K562 (cell line): Measurements from ENCODE around the gene ZBTB33. TPM values are rescaled to one million over a fixed set of nuclear protein-coding genes. Genes with fewer than 3 reads are reported as not detected.

Experiments
- ATAC-seq: fragments of 200-7000 bp; cut with Tn5 transposase; 3 replicates; pipeline ENCODE4 v1.9.1; 2020; ENCODE audit warnings: moderate library complexity
- BruUV-seq: library from RNA; stranded (reverse); fragments of 400-500 nt; replicated peaks from 2 replicates; lab custom pipeline; 2021; lab: Mats Ljungman, UMichigan
- CTCF ChIA-PET: fragments of 300-600 bp; formaldehyde crosslinking; extraction: SDS; loops from one replicate; lab custom pipeline; 2021; ENCODE audit warnings: low intra/inter-chr PET ratio; lab: Yijun Ruan, JAX
- POLR2A ChIA-PET: fragments of 300-600, 350-650 bp; sonication (Branson Sonifier 250); formaldehyde crosslinking; extraction: SDS; loops from one replicate; lab custom pipeline; 2021; ENCODE audit warnings: antibody characterized with exemption, inconsistent platforms; lab: Yijun Ruan, JAX
- DNase-seq, 4 experiments: peaks; one replicate each; pipeline versions ENCODE4 v3.0.0 to v3.0.0-alpha.2; 2011 to 2018; ENCODE audit warnings: low spot score in 3 of 4, mixed read lengths in 3 of 4; ENCODE audit errors: extremely low read depth in 1 of 4
- FAIRE-seq: peaks from 2 replicates; lab custom pipeline; 2011; peaks lifted over from hg19 to GRCh38; lab: Jason Lieb, UNC
- H2AFZ ChIP-seq: 2 replicates; pipeline ENCODE4 v1.6.0; 2011; ENCODE audit warnings: low read depth, low read length, control low read depth, inconsistent platforms
- H3K27ac ChIP-seq: fragments of 200-600 bp; 3 replicates; pipeline ENCODE4 v1.8.0; 2011; ENCODE audit warnings: low read depth, mild to moderate bottlenecking, control low read depth, inconsistent platforms, low read length, moderate library complexity, mixed read lengths; ENCODE audit errors: extremely low read depth
- H3K27me3 ChIP-seq, 2 experiments: fragments of 300-600 bp in 1 of 2; 2 replicates in 1 of 2; 3 replicates in 1 of 2; pipeline versions ENCODE4 v1.6.0 to v1.8.0; 2011; ENCODE audit warnings: inconsistent platforms in 2 of 2, low read length in 2 of 2, mild to moderate bottlenecking in 1 of 2, mixed read lengths in 1 of 2, moderate library complexity in 1 of 2; ENCODE audit not compliant: control insufficient read depth in 2 of 2, insufficient read depth in 2 of 2
- H3K36me3 ChIP-seq: fragments of 300-600 bp; 3 replicates; pipeline ENCODE4 v1.8.0; 2011; ENCODE audit warnings: mild to moderate bottlenecking, low read length, inconsistent platforms; ENCODE audit not compliant: control insufficient read depth, insufficient read depth
- H3K4me1 ChIP-seq, 2 experiments: fragments of 200-600 bp in 1 of 2; replicated peaks in 1 of 2; 2 replicates in 1 of 2; 3 replicates in 1 of 2; pipeline versions ENCODE4 v1.5.1 to v1.8.0; 2011; ENCODE audit warnings: inconsistent platforms in 2 of 2, low read length in 2 of 2, mild to moderate bottlenecking in 1 of 2, mixed read lengths in 1 of 2, moderate library complexity in 1 of 2; ENCODE audit not compliant: control insufficient read depth in 2 of 2, insufficient read depth in 2 of 2
- H3K4me2 ChIP-seq: 2 replicates; pipeline ENCODE4 v1.6.1; 2011; ENCODE audit warnings: low read length, control low read depth, inconsistent platforms, mixed read lengths; ENCODE audit not compliant: insufficient read depth
- H3K4me3 ChIP-seq: fragments of 200-600 bp; sonication (generic), shearing (Covaris generic); 2 replicates; pipeline ENCODE4 v1.5.1; 2016; ENCODE audit warnings: control low read depth, inconsistent platforms
- H3K79me2 ChIP-seq: fragments of 200-600 bp; 3 replicates; pipeline ENCODE4 v1.8.0; 2011; ENCODE audit warnings: low read length, inconsistent platforms; ENCODE audit not compliant: control insufficient read depth, insufficient read depth
- H3K9ac ChIP-seq, 2 experiments: 2 replicates each; pipeline versions ENCODE4 v1.6.0 to v1.6.1; 2011; ENCODE audit warnings: low read depth in 2 of 2, low read length in 2 of 2, control low read depth in 1 of 2, inconsistent platforms in 1 of 2, mild to moderate bottlenecking in 1 of 2, mixed read lengths in 1 of 2; ENCODE audit not compliant: insufficient read depth in 1 of 2
- H3K9me1 ChIP-seq: one replicate; pipeline ENCODE4 v1.6.0; 2011; ENCODE audit warnings: inconsistent platforms, mild to moderate bottlenecking, low read length, moderate library complexity; ENCODE audit not compliant: control insufficient read depth, insufficient read depth
- H3K9me3 ChIP-seq: replicated peaks from 2 replicates; pipeline ENCODE4 v1.5.1; 2011; ENCODE audit warnings: low read depth, low read length, inconsistent platforms; ENCODE audit not compliant: control insufficient read depth, insufficient read depth
- H4K20me1 ChIP-seq: replicated peaks from 2 replicates; pipeline ENCODE4 v1.6.1; 2011; ENCODE audit warnings: low read length, inconsistent platforms, mixed read lengths; ENCODE audit not compliant: control insufficient read depth, insufficient read depth
- CEBPB ChIP-seq: fragments of 450-650 bp; IDR thresholded peaks from 2 replicates; pipeline ENCODE4 v1.6.1; 2016; ENCODE audit warnings: missing genetic modification characterization, missing compliant biosample characterization
- FUS ChIP-seq: fragments of 200-400 bp; formaldehyde crosslinking; optimal IDR thresholded peaks from 2 replicates; pipeline ENCODE3; 2017; ENCODE audit warnings: low read depth, low read length
- HCFC1 ChIP-seq: IDR thresholded peaks from 2 replicates; pipeline ENCODE4 v1.6.1; 2012; ENCODE audit warnings: low read depth, low read length, improper control_type of control experiment
- IFI16 ChIP-seq: fragments of 250-450 bp; sonication (Bioruptor Pico); IDR thresholded peaks from 2 replicates; pipeline ENCODE4 v2.1.2; 2022; ENCODE audit warnings: mild to moderate bottlenecking, inconsistent platforms
- KAT2B ChIP-seq: IDR thresholded peaks from one replicate; pipeline ENCODE4 v1.6.1; 2012; ENCODE audit warnings: low read depth, mild to moderate bottlenecking, control low read depth, inconsistent platforms, low read length, moderate library complexity
- MECOM ChIP-seq: fragments of 250-450 bp; sonication (Bioruptor Pico); IDR thresholded peaks from 2 replicates; pipeline ENCODE4 v1.8.0; 2022; ENCODE audit warnings: inconsistent platforms
- NR0B1 ChIP-seq: fragments of 450-650 bp; IDR thresholded peaks from one replicate; pipeline ENCODE4 v1.6.1; 2018; ENCODE audit warnings: mild to moderate bottlenecking, moderate library complexity; ENCODE audit not compliant: partially characterized antibody
- WGBS: fragments of 100-300 bp; shearing (Covaris generic); methylation state at CpG from one replicate; pipeline ENCODE4 v1.1.6; 2016; ENCODE audit warnings: low coverage, mixed read lengths; ENCODE audit not compliant: insufficient coverage; ENCODE audit errors: missing lambda C conversion rate; 5-methylcytosine and 5-hydroxymethylcytosine counted together
- in situ Hi-C: fragments of 300-500 bp; cut with MboI; formaldehyde crosslinking; loops from 4 replicates; pipeline ENCODE4 v1.15.0; 2018; ENCODE audit warnings: inconsistent platforms, mixed read lengths
- intact Hi-C: fragments of 100-400 bp; cut with micrococcal nuclease; formaldehyde crosslinking; loops from 2 replicates; pipeline ENCODE4 v1.14.2; 2022
- polyA plus RNA-seq, 8 experiments: library from polyadenylated mRNA; depleted of rRNA in 4 of 8; stranded (reverse) in 5 of 8; unstranded in 3 of 8; fragments of >200 nt; fragmentation: Nextera tagmentation in 2 of 8; fragmentation: Illumina TruSeq in 1 of 8; extraction: Ambion mirVana in 2 of 8; extraction: Trizol in 1 of 8; gene quantifications; 2 replicates each; pipeline versions ENCODE4 v1.2.1 to v1.2.3, GENCODE V29; 2011 to 2014; ENCODE audit warnings: inconsistent platforms in 1 of 8, missing spikeins in 1 of 8
- total RNA-seq, 7 experiments: library from RNA; depleted of rRNA in 6 of 7; stranded (reverse); fragments of >200 nt in 6 of 7; fragmentation: Illumina TruSeq in 2 of 7; extraction: Trizol in 2 of 7; gene quantifications; 2 replicates each; pipeline versions ENCODE4 v1.2.1 to v1.2.3, GENCODE V29; 2011 to 2021; ENCODE audit warnings: low replicate concordance in 1 of 7
- TF ChIP-seq, protein P1 (sequence below): sonication (generic); formaldehyde crosslinking; IDR thresholded peaks from 2 replicates; pipeline ENCODE4 v1.8.1; 2023; ENCODE audit warnings: mild to moderate bottlenecking, missing genetic modification reagents
- TF ChIP-seq, protein P2 (sequence below): sonication (generic); formaldehyde crosslinking; IDR thresholded peaks from 2 replicates; pipeline ENCODE4 v1.8.0; 2023; ENCODE audit warnings: missing genetic modification reagents, mild to moderate bottlenecking, borderline replicate concordance
- TF ChIP-seq, protein P3 (sequence below): sonication (generic); formaldehyde crosslinking; IDR thresholded peaks from 2 replicates; pipeline ENCODE4 v1.8.0; 2023; ENCODE audit warnings: mild to moderate bottlenecking, missing genetic modification reagents

ZBTB33 gene
- total and polyA plus RNA-seq, 9 of the 15 experiments (the other 6 are each of a cell fraction or from before 2014, with no cell fraction given): 5.6 to 29.8 (median 15.6) TPM

- FAIRE-seq: no peak
- no TSS peak for BruUV-seq
- Histone ChIP-seq H3K4me3 (no peak overlapping the region), H3K9me3 (no peaks in the 10 kb centered on the region), H3K4me2 (no peak overlapping the region), H3K27ac (no peak overlapping the region), H2AFZ (no peak overlapping the region), H3K27me3 (no peaks in the 10 kb centered on the region), H3K36me3 (no peaks in the 10 kb centered on the region), H3K9me1 (no peaks in the 10 kb centered on the region), H3K4me1 (peaks cover 9 to 10% of the 10 kb centered on the region in 2 experiments; a peak in 4 of 5 replicates), H3K9ac (no peak overlapping the region), H3K79me2 (no peaks in the 10 kb centered on the region), H4K20me1 (no peaks in the 10 kb centered on the region)
- no peak for DNase-seq
- ChIA-PET POLR2A (no interaction called here), CTCF (no interaction called here)
- no peak for ATAC-seq
- intact Hi-C loops: no loop called here
- in situ Hi-C loops: no loop called here
- WGBS: 71% methylated on average over 2 of the region's 8 CpGs
- no peak for TF ChIP-seq HCFC1
- no peak for TF ChIP-seq MECOM (CRISPR knock-in tag)
- TF ChIP-seq, protein P1, sequence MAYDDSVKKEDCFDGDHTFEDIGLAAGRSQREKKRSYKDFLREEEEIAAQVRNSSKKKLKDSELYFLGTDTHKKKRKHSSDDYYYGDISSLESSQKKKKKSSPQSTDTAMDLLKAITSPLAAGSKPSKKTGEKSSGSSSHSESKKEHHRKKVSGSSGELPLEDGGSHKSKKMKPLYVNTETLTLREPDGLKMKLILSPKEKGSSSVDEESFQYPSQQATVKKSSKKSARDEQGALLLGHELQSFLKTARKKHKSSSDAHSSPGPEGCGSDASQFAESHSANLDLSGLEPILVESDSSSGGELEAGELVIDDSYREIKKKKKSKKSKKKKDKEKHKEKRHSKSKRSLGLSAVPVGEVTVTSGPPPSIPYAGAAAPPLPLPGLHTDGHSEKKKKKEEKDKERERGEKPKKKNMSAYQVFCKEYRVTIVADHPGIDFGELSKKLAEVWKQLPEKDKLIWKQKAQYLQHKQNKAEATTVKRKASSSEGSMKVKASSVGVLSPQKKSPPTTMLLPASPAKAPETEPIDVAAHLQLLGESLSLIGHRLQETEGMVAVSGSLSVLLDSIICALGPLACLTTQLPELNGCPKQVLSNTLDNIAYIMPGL (CRISPR knock-in tag): no peak
- TF ChIP-seq FUS: no peak
- no peak for TF ChIP-seq NR0B1
- no peak for TF ChIP-seq IFI16 (CRISPR knock-in tag)
- TF ChIP-seq CEBPB: no peak
- TF ChIP-seq, protein P2, sequence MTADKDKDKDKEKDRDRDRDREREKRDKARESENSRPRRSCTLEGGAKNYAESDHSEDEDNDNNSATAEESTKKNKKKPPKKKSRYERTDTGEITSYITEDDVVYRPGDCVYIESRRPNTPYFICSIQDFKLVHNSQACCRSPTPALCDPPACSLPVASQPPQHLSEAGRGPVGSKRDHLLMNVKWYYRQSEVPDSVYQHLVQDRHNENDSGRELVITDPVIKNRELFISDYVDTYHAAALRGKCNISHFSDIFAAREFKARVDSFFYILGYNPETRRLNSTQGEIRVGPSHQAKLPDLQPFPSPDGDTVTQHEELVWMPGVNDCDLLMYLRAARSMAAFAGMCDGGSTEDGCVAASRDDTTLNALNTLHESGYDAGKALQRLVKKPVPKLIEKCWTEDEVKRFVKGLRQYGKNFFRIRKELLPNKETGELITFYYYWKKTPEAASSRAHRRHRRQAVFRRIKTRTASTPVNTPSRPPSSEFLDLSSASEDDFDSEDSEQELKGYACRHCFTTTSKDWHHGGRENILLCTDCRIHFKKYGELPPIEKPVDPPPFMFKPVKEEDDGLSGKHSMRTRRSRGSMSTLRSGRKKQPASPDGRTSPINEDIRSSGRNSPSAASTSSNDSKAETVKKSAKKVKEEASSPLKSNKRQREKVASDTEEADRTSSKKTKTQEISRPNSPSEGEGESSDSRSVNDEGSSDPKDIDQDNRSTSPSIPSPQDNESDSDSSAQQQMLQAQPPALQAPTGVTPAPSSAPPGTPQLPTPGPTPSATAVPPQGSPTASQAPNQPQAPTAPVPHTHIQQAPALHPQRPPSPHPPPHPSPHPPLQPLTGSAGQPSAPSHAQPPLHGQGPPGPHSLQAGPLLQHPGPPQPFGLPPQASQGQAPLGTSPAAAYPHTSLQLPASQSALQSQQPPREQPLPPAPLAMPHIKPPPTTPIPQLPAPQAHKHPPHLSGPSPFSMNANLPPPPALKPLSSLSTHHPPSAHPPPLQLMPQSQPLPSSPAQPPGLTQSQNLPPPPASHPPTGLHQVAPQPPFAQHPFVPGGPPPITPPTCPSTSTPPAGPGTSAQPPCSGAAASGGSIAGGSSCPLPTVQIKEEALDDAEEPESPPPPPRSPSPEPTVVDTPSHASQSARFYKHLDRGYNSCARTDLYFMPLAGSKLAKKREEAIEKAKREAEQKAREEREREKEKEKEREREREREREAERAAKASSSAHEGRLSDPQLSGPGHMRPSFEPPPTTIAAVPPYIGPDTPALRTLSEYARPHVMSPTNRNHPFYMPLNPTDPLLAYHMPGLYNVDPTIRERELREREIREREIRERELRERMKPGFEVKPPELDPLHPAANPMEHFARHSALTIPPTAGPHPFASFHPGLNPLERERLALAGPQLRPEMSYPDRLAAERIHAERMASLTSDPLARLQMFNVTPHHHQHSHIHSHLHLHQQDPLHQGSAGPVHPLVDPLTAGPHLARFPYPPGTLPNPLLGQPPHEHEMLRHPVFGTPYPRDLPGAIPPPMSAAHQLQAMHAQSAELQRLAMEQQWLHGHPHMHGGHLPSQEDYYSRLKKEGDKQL (CRISPR knock-in tag): no peak
- no peak for TF ChIP-seq KAT2B
- TF ChIP-seq, protein P3, sequence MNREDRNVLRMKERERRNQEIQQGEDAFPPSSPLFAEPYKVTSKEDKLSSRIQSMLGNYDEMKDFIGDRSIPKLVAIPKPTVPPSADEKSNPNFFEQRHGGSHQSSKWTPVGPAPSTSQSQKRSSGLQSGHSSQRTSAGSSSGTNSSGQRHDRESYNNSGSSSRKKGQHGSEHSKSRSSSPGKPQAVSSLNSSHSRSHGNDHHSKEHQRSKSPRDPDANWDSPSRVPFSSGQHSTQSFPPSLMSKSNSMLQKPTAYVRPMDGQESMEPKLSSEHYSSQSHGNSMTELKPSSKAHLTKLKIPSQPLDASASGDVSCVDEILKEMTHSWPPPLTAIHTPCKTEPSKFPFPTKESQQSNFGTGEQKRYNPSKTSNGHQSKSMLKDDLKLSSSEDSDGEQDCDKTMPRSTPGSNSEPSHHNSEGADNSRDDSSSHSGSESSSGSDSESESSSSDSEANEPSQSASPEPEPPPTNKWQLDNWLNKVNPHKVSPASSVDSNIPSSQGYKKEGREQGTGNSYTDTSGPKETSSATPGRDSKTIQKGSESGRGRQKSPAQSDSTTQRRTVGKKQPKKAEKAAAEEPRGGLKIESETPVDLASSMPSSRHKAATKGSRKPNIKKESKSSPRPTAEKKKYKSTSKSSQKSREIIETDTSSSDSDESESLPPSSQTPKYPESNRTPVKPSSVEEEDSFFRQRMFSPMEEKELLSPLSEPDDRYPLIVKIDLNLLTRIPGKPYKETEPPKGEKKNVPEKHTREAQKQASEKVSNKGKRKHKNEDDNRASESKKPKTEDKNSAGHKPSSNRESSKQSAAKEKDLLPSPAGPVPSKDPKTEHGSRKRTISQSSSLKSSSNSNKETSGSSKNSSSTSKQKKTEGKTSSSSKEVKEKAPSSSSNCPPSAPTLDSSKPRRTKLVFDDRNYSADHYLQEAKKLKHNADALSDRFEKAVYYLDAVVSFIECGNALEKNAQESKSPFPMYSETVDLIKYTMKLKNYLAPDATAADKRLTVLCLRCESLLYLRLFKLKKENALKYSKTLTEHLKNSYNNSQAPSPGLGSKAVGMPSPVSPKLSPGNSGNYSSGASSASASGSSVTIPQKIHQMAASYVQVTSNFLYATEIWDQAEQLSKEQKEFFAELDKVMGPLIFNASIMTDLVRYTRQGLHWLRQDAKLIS (CRISPR knock-in tag): no peak
These were observed 27.2 kb upstream of the ZBTB33 start for GRCh38 chrX:120223374-120223773.
